ENCODE results near the gene SS18L1.

DNA sequence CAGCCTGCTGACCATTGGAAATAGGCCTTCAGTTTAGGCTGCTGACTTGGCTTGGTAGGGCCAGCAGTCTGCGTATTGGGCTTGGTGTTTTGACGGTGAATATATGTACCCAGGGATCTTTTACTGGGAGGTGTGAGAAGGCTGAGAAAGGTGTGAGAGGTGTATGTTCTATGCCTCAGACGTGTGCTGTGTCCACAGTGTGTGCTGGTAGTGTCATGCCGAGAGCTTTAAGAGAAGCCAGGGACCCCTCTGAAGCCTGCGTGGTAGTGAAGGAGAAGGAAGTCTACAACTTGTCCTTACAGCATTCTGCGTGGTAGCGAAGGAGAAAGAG is 2.1 kb downstream of the SS18L1 start:
- TF ChIP-seq, protein P1, sequence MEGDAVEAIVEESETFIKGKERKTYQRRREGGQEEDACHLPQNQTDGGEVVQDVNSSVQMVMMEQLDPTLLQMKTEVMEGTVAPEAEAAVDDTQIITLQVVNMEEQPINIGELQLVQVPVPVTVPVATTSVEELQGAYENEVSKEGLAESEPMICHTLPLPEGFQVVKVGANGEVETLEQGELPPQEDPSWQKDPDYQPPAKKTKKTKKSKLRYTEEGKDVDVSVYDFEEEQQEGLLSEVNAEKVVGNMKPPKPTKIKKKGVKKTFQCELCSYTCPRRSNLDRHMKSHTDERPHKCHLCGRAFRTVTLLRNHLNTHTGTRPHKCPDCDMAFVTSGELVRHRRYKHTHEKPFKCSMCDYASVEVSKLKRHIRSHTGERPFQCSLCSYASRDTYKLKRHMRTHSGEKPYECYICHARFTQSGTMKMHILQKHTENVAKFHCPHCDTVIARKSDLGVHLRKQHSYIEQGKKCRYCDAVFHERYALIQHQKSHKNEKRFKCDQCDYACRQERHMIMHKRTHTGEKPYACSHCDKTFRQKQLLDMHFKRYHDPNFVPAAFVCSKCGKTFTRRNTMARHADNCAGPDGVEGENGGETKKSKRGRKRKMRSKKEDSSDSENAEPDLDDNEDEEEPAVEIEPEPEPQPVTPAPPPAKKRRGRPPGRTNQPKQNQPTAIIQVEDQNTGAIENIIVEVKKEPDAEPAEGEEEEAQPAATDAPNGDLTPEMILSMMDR (IDR thresholded peaks at IDR 0.05), result no peak
- TF ChIP-seq ETV6 (CRISPR knock-in tag; IDR thresholded peaks at IDR 0.05) (no peak), SP1 (CRISPR knock-in tag; conservative IDR thresholded peaks at IDR 0.05) (no peak), GRHL2 (CRISPR knock-in tag; IDR thresholded peaks at IDR 0.05; ENCODE audit: insufficient replicate concordance, severe bottlenecking) (no peak), ZNF263 (CRISPR knock-in tag; IDR thresholded peaks at IDR 0.05; ENCODE audit: low read depth) (no peak)
- TF ChIP-seq, protein P2, sequence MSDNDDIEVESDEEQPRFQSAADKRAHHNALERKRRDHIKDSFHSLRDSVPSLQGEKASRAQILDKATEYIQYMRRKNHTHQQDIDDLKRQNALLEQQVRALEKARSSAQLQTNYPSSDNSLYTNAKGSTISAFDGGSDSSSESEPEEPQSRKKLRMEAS (CRISPR knock-in tag; IDR thresholded peaks at IDR 0.05), result no peak
- TF ChIP-seq, protein P3, sequence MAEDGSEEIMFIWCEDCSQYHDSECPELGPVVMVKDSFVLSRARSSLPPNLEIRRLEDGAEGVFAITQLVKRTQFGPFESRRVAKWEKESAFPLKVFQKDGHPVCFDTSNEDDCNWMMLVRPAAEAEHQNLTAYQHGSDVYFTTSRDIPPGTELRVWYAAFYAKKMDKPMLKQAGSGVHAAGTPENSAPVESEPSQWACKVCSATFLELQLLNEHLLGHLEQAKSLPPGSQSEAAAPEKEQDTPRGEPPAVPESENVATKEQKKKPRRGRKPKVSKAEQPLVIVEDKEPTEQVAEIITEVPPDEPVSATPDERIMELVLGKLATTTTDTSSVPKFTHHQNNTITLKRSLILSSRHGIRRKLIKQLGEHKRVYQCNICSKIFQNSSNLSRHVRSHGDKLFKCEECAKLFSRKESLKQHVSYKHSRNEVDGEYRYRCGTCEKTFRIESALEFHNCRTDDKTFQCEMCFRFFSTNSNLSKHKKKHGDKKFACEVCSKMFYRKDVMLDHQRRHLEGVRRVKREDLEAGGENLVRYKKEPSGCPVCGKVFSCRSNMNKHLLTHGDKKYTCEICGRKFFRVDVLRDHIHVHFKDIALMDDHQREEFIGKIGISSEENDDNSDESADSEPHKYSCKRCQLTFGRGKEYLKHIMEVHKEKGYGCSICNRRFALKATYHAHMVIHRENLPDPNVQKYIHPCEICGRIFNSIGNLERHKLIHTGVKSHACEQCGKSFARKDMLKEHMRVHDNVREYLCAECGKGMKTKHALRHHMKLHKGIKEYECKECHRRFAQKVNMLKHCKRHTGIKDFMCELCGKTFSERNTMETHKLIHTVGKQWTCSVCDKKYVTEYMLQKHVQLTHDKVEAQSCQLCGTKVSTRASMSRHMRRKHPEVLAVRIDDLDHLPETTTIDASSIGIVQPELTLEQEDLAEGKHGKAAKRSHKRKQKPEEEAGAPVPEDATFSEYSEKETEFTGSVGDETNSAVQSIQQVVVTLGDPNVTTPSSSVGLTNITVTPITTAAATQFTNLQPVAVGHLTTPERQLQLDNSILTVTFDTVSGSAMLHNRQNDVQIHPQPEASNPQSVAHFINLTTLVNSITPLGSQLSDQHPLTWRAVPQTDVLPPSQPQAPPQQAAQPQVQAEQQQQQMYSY (CRISPR knock-in tag; IDR thresholded peaks at IDR 0.05), result no peak

Measured in WTC11 (cell line).